Measurements from ENCODE around the gene TRAPPC6A.

Gene TRAPPC6A

GRCh38 chr19:45178262-45179071 is 430 bp upstream of the TRAPPC6A start, which contains the start of gene BLOC1S3:
TSS of gene BLOC1S3 (plus strand) at chr19:45178784. CDS start at chr19:45179297, 513 bp downstream.
- Histone ChIP-seq H3K27me3 (no peaks in the 10 kb centered on the region), H3K4me1 (peaks cover 0 to 36% (median 29%) of the 10 kb centered on the region in 4 donors), H3K36me3 (peaks cover 5 to 18% (median 7%) of the 10 kb centered on the region in 3 donors), H3K27ac (peak within 1 kb of the TSS; percentile 91 to 99), H3K4me3 (peak within 1 kb of the TSS; percentile 73 to 81), H3K9me3 (no peaks in the 10 kb centered on the region)
- peak; percentile 21 to 28 for TF ChIP-seq CTCF (IDR thresholded peaks at IDR 0.05)
- peak; percentile 100 for DNase-seq
- intact Hi-C loops (cut with DNase I; ENCODE audit: low total_unique reads): no loop called here

GRCh38 chr19:45175515-45176345 is 2.3 kb downstream of the TRAPPC6A start:
- Histone ChIP-seq H3K9me3 (no peaks in the 10 kb centered on the region), H3K4me1 (peaks cover 0 to 27% (median 21%) of the 10 kb centered on the region in 4 donors), H3K4me3 (no peak overlapping the region), H3K27ac (no peak overlapping the region), H3K27me3 (no peaks in the 10 kb centered on the region), H3K36me3 (peaks cover 0 to 4% (median 2%) of the 10 kb centered on the region in 3 donors)
- intact Hi-C loops (cut with DNase I; ENCODE audit: low total_unique reads): no loop called here
- no peak for TF ChIP-seq CTCF (IDR thresholded peaks at IDR 0.05)
- no peak for DNase-seq

GRCh38 chr19:45173816-45174215 is 4.2 kb downstream of the TRAPPC6A start:
- intact Hi-C loops (cut with DNase I; ENCODE audit: low total_unique reads): no loop called here
- H3K4me1 ChIP-seq: peaks cover 0 to 9% (median 8%) of the 10 kb centered on the region in 4 donors
- H3K27ac ChIP-seq: no peak overlapping the region
- H3K36me3 ChIP-seq: no peaks in the 10 kb centered on the region
- DNase-seq: no peak
- no peak for TF ChIP-seq CTCF (IDR thresholded peaks at IDR 0.05)
- no peaks in the 10 kb centered on the region for H3K9me3 ChIP-seq
- H3K4me3 ChIP-seq: no peak overlapping the region
- no peaks in the 10 kb centered on the region for H3K27me3 ChIP-seq

GRCh38 chr19:45172611-45173208 is 5.3 kb downstream of the TRAPPC6A start:
- Histone ChIP-seq H3K27me3 (no peaks in the 10 kb centered on the region), H3K27ac (no peak overlapping the region), H3K4me1 (peaks cover 0 to 9% (median 8%) of the 10 kb centered on the region in 4 donors), H3K4me3 (no peak overlapping the region), H3K9me3 (no peaks in the 10 kb centered on the region), H3K36me3 (no peaks in the 10 kb centered on the region)
- intact Hi-C loops (cut with DNase I; ENCODE audit: low total_unique reads): no loop called here
- no peak for DNase-seq
- no peak for TF ChIP-seq CTCF (IDR thresholded peaks at IDR 0.05)

GRCh38 chr19:45172173-45172572 is 5.9 kb downstream of the TRAPPC6A start:
- no peaks in the 10 kb centered on the region for H3K9me3 ChIP-seq
- no peaks in the 10 kb centered on the region for H3K36me3 ChIP-seq
- intact Hi-C loops (cut with DNase I; ENCODE audit: low total_unique reads): no loop called here
- peaks cover 0 to 3% (median 3%) of the 10 kb centered on the region in 4 donors for H3K4me1 ChIP-seq
- H3K4me3 ChIP-seq: no peak overlapping the region
- no peaks in the 10 kb centered on the region for H3K27me3 ChIP-seq
- no peak for TF ChIP-seq CTCF (IDR thresholded peaks at IDR 0.05)
- no peak for DNase-seq
- no peak overlapping the region for H3K27ac ChIP-seq
